Stimulated activated CD8-positive, alpha-beta memory T cell treated with anti-CD3 and anti-CD28 coated beads, Interleukin-12 subunit alpha, Interleukin-12 subunit beta, amount 100 ng/mL, for 4 hours (primary cell): ENCODE measurements around the gene TFF3.

Source experiments
- DNase-seq: peaks from one replicate; pipeline ENCODE4 v3.0.0-alpha.2; 2020; ENCODE audit warnings: low read depth

Gene TFF3

GRCh38 chr21:42315296-42315891 lies at the start of gene TFF3:
TFF3 (minus strand) TSS chr21:42315409; CDS start chr21:42315374, 35 bp downstream.
- no peak for DNase-seq

GRCh38 chr21:42364304-42364865 lies 49.2 kb upstream of the TFF3 start:
- no peak for DNase-seq

GRCh38 chr21:42363312-42363711 lies 48.1 kb upstream of the TFF3 start:
- DNase-seq: no peak

GRCh38 chr21:42362700-42363099 lies 47.5 kb upstream of the TFF3 start:
- DNase-seq: no peak

- DNase-seq: no peak
Measured at GRCh38 chr21:42362198-42362597, 47.0 kb upstream of the TFF3 start.

GRCh38 chr21:42361286-42361685 lies 46.1 kb upstream of the TFF3 start:
- no peak for DNase-seq

- DNase-seq: no peak
Measured at GRCh38 chr21:42360317-42360716, 45.1 kb upstream of the TFF3 start.

- DNase-seq: no peak
Measured at GRCh38 chr21:42358937-42359336, 43.7 kb upstream of the TFF3 start.

- no peak for DNase-seq
Measured at GRCh38 chr21:42358261-42358660, 43.1 kb upstream of the TFF3 start.

- no peak for DNase-seq
Measured at GRCh38 chr21:42357307-42357706, 42.1 kb upstream of the TFF3 start.

GRCh38 chr21:42356650-42357049 lies 41.4 kb upstream of the TFF3 start:
- no peak for DNase-seq

- DNase-seq: no peak
Measured at GRCh38 chr21:42356046-42356445, 40.8 kb upstream of the TFF3 start.

- no peak for DNase-seq
Measured at GRCh38 chr21:42353623-42354022, 38.4 kb upstream of the TFF3 start.

GRCh38 chr21:42352441-42353095 lies 37.4 kb upstream of the TFF3 start:
- no peak for DNase-seq

- no peak for DNase-seq
Measured at GRCh38 chr21:42351626-42352440, 36.6 kb upstream of the TFF3 start.

- DNase-seq: no peak
Measured at GRCh38 chr21:42350927-42351426, 35.8 kb upstream of the TFF3 start, which contains the start of gene TFF2. TFF2 (minus strand) TSS chr21:42350994; CDS start chr21:42350957, 37 bp downstream.

GRCh38 chr21:42350318-42350910 lies 35.2 kb upstream of the TFF3 start:
- DNase-seq: no peak

GRCh38 chr21:42349420-42350317 lies 34.5 kb upstream of the TFF3 start:
- no peak for DNase-seq

- DNase-seq: no peak
Measured at GRCh38 chr21:42348762-42349161, 33.6 kb upstream of the TFF3 start.

GRCh38 chr21:42347601-42348327 lies 32.6 kb upstream of the TFF3 start:
- DNase-seq: no peak
